OCI-LY1 (cell line): ENCODE measurements around the gene TDRD12.

Source experiments
- CTCF ChIP-seq: fragments of 200-600 bp; sonication (generic), shearing (Covaris generic); IDR thresholded peaks from 2 replicates; pipeline ENCODE4 v1.5.1; 2017; ENCODE audit warnings: mild to moderate bottlenecking, antibody characterized with exemption, low read length, moderate library complexity, mixed read lengths
- EZH2 ChIP-seq: fragments of 200-600 bp; sonication (generic), shearing (Covaris generic); IDR thresholded peaks from 2 replicates; pipeline ENCODE4 v1.8.0; 2017; ENCODE audit warnings: borderline replicate concordance, mixed run types, mild to moderate bottlenecking, antibody characterized with exemption, low read length, moderate library complexity, mixed read lengths

GRCh38 chr19:32750441-32751055, 31.0 kb downstream of the TDRD12 start:
- TF ChIP-seq CTCF (no peak), EZH2 (no peak)
